Activated CD8-positive, alpha-beta memory T cell treated with anti-CD3 and anti-CD28 coated beads for 4 hours (primary cell): ENCODE data around the gene CHID1.

ENCODE experiments used
- DNase-seq, 2 donors: peaks; one replicate each; pipeline ENCODE4 v3.0.0-alpha.2; 2020; ENCODE audit warnings: low read depth in 2 of 2

CHID1 gene

DNA sequence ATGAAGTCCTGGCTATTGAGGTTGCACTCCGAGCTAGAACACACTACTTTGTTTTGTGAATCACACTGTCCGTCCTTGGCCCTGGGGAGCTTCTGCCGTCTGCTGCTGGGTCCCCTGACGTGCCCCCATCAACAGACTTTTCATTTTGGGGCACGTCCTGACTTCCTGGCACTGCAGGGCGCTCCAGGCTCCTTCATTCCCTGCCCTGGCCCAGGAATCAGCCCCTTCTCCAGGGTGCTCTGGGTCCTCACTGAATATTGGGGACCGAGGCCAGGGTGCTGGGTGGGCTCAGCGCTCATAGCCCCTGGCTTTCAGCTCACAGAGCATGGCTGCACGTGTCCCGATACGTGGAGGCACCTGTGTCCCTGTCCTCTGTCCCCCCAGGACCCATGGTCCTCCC, 45.7 kb downstream of the CHID1 start:
- DNase-seq: no peak

DNA sequence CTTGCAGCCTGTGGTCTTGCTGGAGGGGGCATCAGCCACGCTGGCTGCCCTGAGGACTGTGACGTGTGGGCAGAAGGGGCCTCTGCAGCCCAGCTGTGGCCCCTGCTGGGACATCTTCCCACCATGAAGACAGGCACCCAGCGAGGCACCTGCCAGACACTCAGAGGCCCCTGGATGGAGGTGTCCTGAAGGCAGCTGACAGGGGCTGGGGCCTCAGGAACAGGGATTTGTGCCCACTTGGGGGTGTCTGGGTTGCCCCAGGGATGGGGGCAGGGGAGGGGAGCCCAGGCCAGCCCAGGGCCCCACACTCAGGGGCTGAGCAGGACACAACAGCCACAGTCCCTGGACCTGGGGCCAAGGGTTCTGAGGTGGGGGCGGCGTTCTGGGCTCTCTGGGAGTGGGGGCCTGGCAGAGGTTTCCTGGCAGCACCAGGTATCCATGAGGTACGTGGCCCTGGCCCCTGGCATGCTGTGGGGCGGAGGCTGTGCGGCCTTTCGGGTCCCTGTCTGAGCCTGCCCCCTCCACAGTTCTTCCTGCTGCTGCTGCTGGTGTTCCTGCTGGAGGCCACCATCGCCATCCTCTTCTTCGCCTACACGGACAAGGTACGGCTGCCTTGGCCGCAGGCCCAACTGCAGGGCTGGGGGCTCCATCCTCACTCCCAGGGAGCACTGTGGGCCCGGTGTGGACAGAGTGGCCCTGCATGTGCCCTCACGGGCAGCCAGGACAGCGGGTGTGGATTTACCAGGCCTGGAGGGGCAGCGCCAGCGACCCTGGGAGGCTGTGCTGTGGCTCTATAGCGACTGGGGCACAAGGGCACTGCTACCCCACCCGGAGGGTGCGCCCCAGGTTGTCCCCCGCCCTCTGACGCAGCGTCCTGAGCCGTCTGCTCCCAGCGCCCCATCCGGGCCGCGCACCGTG, 46.4 kb downstream of the CHID1 start:
- DNase-seq: no peak

DNA sequence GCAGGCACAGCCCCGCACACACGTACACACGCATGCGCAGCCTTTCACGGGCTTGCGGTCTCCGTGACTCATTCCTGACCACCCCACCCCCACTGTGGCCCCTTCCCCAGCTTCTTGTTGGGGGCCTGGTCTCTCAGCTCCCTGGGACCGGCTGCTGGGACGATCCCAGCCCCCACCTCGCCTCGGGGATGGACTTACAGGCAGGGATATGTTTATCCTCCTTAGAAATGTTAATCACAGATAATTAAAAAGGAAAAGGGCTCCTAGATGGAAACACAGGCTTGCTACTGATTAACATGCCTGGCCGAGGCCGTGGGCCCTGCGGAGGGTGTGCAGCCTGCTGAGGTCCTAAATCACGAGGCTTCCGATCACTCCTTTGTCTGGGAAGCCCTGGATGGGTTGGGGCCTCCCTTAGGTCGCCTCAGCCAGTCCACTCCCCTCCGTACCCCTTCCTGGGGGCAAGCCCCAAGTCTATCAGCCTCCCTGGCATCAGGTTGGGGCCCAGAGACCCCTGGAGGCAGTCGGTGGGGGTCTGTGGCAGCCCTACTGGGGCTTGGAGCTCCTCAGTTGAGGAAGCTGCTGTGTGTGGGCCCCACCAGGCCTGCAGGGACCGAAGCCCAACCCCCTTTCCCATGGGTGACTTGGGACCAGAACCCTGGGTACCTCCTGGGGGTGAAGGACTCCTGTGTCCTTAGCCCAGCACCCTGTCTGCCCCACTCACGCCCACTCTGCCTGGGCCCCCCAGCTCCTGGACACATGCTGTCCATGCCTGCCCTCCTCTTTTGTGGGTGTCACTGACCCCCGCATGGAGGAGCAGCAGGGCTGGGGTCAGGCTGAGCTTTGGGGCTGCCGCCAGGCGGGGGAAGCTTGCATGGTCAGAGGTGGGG, 47.3 kb downstream of the CHID1 start:
- no peak for DNase-seq

DNA sequence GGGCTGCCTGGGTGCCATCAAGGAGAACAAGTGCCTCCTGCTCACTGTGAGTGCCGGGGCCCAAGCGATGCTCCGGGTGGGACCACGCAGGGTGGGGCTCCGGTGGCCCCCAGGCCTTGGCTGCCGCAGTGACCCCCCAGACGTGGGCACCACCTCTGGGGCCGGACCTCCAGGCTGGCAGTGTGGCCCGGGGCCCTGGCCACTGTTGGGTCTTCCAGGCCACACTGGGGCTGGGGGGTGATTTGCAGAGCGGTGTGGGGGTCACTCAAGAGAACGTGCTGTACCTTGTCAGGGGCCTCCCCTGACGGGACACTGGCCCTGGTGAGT, 48.0 kb downstream of the CHID1 start:
- no peak for DNase-seq

DNA sequence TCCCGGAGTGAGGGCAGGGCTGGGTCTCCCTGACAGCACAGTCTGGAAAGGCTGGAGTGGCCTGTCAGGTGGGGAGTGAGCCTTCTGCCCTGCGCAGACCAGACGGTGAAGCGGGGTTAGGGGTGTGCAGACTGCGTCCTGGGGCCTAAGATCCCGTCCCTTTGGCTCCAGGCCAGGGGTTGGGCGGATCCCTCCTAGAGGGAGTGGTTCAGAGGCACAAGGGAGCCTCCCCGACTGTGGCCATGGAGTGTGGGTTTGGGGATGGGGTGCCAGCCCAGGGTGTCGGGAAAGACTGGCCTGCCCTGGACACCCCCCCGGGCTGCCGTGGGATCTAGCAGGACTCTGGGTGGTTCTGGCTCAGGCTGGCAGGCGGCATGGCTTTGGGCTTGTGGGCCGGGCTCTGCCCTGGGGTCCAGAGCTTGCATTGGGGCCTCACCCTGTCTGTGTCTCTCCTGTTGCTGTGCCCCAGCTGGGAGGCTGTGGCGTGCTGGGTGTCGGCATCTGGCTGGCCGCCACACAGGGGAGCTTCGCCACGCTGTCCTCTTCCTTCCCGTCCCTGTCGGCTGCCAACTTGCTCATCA, 48.4 kb downstream of the CHID1 start:
- DNase-seq: no peak

DNA sequence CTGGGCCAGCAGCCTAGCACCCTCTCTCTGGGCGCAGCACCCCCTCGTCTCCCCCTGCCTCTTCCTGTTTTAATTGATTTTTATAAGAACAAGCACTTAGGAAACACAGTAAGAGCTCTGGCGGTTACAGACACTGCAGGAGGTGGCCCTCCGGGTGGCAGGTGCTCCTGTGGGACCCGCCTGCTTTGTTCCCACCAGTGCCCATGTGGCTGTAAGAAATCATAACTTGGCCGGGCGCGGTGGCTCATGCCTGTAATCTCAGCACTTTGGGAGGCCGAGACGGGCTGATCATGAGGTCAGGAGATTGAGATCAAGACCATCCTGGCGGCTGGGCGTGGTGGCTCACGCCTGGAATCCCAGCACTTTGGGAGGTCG, 49.5 kb downstream of the CHID1 start:
- DNase-seq: no peak

DNA sequence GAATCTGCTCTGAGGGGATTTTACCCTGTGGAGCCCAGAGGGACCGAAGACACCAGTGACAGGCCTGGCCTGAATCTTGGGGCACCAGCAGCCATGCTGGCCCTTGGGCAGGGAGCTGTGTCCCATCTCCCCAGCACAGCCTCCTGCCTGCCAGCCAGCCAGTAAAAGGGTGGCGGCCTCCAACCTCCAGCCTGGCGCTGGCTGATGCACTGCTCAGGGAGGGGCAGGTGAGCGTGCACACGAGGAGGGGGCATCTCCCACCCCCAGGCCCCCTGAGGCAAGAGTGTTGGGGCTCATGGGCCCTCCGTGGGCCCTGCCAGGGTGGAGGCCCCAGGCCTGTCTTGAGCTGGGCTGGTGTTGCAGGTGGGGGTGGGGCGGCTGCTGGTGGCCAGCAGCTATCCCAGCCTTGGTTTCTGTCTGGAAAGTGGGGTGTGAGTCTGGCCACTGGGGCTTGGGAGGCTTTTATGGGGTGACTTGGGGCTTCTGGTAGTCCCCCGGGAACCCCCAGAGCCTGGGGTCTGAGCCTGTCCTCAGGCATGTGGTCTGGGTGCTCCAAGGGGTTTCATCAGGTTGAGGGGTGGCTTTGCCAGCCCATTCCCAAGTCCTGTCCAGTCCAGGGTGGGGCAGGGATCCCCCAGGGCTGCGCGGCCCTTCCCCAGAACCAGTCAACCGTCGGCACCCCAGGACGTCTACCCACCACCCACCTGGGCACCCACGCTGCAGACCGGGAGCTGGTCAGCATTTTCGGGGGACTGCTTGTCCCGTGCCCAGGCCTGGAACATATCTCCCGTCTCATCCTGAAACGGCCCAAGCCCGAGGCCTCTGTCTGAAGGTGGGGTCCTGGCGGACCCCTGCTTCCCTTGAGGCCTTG, 50.1 kb downstream of the CHID1 start:
- DNase-seq: no peak

DNA sequence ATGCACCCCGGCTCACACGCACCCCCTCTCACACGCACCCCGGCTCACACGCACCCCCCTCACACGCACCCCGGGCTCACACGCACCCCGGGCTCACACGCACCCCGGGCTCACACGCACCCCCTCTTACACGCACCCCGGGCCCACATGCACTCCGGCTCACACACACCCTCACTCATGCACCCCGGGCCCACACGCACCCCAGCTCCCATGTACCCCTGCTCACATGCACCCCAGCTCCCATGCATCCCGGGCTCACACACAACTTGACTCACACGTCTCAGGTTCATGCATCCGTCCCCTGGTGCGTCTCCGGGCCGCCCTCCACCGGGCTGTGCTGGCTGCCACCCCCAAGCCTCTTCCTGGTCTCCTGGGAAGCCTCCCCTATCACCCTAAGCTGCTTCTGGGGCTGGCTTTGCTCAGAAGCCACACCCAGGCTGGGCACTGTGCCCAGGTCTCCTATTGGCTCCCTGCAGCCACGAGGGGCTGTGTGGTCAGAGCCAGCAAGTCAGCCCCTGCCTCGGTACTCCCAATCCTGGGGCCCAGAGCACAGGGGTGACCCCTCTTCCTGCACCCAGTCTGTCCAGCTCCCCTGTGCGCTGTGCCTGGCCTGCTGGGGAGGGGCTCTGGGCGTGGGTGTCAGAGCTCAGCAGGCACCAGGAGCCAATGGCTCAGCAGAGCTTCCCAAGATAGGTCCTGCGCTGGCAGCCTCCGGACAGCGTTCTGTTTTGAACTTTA, 51.0 kb downstream of the CHID1 start:
- no peak for DNase-seq

DNA sequence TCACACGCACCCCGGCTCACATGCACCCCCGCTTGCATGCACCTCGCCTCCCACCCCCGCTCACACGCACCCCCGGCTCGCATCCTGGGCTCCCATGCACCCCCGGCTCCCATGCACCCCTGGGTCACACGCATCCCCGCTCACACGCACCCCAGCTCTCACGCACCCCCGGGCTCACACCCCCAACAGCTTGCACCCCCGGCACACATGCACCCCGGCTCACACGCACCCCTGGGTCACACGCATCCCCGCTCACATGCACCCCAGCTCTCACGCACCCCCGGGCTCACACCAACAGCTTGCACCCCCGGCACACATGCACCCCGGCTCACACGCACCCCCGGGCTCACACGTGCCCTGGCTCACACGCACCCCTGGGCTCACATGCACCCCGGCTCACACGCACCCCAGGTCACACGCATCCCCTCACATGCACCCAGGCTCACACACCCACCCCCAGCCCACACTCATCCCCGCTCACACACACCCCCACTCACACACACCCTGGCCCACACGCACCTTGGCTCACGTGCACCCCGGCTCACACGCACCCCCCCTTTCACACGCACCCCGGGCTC, 51.8 kb downstream of the CHID1 start:
- no peak for DNase-seq

DNA sequence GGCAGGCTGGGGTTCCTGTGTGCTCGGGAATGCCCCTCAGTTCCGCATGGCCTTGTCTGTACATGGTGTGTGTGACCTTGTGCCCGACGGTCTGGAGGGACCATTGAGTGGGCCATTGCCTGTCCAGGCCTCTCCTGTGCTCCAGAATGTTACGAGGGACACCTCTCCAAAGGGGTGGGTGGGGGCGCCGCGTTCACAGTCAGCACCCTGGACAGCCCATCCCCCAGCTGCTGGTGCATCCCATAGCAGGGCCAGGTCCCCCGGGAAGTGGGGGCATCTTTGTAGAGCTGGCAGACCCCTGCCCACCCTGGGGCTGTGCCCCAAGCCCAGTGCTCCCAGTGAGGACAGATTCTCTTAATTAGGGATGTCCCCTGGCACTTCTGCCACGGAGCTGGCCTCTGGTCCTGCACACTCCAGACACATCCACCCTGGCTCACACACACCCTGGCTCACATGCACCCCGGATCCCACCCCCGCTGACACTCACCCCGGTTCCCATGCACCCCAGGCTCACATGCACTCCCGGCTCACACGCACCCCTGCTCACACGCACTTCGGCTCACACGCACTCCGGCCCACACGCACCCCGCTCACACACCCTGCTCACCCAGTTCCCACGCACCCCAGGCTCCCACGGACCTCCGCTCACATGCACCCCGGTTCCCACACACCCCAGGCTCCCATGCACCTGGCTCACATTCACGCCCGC, 52.4 kb downstream of the CHID1 start:
- DNase-seq: no peak

DNA sequence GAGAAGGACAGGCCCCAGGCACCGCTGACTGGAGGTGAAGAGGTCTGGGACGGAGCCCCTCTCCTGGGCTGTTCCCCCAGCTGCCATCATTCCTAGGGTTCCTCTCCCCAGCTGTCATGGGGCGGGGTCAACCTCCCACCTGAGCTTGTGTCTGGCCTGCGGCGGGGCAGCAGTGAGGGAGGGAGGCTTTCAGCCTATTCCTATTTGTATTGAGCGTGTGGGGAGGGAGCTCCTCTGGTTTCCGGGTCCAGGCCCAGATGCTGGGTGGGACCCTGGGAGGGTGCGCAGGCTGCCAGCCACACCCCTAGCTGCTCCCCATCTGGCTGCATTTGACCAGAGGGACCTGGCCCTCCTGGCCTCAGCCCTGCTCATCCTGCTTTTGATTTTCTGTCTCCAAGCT, 54.2 kb downstream of the CHID1 start:
- no peak for DNase-seq

DNA sequence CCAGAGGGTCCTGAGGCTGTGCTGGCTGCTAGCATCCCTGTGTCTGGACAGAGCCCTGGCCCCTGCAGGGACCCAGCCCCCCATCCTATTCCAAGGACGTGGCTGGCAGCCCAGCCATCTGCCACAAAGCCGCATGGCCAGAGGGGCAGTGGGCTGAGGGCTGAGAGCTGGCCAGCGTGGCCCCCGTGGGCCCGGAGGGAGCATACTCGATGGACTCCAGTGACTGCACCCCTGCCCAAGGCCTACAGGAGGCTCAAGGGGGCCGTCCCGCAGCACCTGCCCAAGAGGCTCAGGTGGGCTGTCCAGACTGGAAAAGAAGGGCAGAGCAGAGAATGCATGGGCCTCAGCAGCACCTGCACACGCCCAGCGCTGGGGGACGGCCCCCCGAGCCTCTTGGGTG, 54.8 kb downstream of the CHID1 start:
- no peak for DNase-seq

DNA sequence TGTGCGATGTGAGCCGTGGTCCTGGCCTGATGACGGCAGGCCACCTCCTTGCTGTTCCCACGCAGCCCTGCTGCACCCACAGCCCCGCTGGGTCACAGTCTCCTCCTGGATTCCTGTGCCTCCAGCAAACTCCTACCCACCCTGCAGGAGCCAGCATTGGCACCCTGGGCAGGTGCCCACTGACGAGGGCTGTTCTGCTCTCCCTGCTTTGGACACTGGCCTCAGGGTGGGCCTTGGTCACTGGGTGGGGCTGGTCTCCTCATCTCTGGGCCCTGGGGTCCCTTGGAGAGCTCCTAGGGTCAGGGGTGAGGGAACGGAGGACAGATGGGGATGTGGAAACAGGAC, 55.3 kb downstream of the CHID1 start:
- DNase-seq: no peak

DNA sequence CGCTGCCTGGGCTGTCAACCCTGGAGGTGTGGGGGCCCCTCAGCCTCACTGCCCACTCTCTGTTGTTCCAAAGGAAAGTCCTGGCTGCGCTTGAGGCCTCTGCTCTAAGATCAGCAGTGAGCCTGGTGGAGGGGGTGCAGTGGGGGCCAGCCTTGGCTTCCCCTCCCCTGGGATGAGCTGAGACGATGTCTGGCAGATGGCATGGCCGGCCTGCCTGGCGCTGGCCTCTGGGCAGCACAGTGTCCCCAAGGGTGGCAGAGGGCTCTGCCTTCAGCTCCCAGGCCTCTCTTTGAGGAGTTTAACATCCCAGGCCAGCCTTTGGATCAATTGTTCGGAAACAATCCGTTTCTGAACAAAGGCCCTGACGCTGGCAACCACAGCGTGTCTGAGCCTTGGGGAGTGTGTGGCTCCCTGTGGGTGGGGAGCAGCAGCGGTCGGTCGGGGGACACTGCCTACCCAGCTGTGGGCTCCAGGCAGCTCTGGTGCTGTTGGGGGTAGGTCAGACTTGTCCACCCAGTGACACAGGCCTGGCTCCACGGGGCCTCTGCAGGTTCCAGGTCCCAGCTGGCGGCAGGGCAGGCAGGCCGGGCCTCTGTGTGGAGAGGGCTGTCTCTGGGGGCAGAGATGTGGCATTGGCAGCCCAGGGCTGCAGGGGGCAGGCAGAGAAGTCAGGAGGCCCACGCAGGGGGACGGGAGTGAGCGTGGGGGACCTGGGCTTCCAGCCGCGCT, 55.8 kb downstream of the CHID1 start:
- DNase-seq: no peak

DNA sequence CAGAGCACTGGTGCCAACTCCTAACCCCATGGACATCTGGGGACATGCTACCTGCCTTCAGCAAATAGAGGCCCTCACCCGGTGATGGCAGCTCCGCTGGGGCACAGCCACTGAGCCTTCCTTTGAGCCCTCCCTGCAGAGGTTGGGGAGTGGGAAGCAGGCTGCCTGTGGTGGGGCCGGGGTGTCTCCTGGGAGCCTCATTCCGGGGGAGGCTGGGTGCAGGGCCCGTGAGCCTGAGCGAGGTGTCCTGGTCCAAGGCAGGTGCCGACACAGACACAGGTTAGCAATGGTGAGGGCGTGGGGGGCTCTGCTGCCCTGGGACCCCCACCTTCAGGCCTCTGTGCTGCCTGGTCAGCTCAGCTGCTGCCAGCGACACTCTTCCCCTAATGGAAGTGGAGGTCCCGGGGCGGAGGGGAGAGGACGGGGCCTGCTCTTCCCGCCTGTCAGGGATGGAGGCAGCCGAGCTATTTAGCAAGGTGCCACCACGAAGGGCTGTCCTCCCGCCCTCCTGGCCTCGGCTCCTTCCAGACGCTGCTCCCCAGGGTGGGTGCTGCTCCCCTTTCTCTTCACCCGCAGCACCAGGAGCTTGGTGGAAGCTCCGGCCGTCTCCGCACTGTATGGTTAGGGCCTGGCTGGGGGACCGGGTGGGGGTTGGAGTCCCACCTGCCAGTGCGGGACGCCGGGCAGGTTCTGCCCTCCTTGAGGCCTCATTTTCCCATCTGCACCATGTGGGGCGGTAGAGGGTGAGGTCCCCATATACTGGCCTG, 56.7 kb downstream of the CHID1 start:
- DNase-seq: no peak

DNA sequence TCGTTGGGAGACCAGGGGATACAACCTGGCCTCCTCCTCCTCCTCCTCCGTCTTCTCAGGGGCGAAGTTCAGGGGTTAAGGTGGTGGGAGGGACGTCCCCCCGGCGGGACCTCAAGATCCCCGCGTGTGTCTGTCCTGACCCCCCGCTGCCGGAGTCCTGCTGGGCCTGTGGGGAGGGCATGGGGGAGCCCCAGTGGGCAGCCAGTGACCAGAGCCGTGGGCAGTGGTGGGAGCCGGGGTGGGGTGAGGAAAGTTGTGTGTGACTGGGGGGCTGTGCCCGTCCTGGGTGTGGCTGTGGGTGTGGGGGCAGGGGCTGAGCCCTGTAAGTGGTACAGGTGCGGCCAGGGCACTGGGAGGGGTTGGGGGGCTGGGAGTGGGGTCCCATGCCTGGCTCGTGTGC, 57.8 kb downstream of the CHID1 start:
- no peak for DNase-seq

DNA sequence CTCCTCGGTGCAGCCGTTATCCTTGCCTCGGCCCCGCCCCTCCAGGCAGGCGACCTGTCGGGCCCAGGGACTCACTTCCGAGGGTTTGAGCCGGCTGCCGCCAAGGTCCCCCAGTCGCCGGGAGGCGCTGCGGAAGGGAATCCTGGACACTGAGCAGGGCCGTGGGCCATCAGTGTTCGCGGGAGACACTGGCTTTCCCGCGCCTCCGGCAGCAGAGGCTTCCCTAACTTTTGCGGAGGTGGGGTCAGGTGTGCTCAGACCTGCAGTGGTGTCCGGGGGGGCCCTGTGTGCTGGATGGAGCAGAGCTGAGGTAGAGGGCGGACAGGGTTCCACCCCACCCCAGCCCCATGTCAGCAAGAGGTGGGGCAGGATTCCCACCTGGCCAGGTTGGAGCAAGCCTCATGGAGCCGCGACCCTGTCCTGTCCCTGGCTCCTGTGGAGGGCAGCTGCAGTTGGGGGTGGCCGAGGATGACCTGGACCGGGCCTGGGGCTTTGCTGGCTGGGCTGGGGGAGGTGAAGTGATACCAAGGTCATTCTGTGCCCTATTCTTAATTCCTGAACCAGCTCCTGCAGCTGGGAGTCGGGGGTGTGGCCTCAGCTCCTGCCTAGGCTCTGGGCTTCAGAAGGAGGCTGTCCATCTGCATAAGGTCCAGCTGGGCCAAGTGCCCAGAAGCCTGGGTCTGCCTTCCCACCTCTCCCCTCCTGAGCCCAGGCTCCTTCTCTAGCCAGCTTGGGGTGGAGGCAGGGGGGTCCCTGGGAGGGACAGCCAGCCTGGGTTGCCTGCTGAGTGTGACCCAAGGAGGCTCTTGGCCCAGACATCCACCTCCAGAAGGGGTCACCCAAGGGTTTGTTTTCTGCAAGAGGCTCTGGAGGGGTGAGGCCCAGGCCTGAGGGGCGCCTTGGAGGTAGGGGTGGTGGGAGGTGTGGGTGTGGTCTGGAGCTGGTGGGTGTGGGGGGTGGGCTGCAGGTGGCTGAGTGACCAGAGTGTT, 59.5 kb downstream of the CHID1 start:
- no peak for DNase-seq
